GM18873 (cell line): ENCODE measurements around the gene VMP1.

Experiments
- ATAC-seq: cut with Tn5 transposase; IDR thresholded peaks from one replicate; pipeline ENCODE4 v1.9.1; 2021; ENCODE audit warnings: mild to moderate bottlenecking, moderate library complexity, moderate number of reproducible peaks; ENCODE audit not compliant: unreplicated experiment, low FRiP score

VMP1 gene

GRCh38 chr17:59702304-59702703 is 5.2 kb upstream of the VMP1 start:
- no peak for ATAC-seq

- no peak for ATAC-seq
Observed at GRCh38 chr17:59707971-59708430, 547 bp downstream of the VMP1 start.

GRCh38 chr17:59711936-59712335 is 4.5 kb downstream of the VMP1 start:
- no peak for ATAC-seq

- no peak for ATAC-seq
Observed at GRCh38 chr17:59712862-59713261, 5.4 kb downstream of the VMP1 start.

- ATAC-seq = no peak
Observed at GRCh38 chr17:59714255-59714654, 6.8 kb downstream of the VMP1 start.

DNA sequence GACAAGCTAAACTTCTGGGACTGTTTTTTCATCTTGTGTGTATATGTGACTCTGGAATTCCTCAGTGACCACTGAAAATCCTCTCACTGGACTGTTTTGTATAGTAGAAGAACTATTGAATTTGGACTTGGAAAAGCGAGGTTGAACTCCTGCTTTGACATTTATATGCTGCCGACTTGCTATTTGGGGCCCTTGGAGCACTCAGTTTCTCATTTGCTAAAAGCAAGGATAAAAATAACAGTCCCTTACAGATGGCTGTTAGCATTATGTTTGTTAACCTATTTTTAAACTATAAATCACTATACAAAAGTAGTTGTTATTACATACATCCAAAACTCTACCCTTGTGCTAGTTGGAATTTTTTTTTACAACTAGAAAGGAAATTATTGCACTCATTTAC is 9.0 kb downstream of the VMP1 start:
- ATAC-seq = no peak

GRCh38 chr17:59719526-59719925 is 12.1 kb downstream of the VMP1 start:
- ATAC-seq = no peak

DNA sequence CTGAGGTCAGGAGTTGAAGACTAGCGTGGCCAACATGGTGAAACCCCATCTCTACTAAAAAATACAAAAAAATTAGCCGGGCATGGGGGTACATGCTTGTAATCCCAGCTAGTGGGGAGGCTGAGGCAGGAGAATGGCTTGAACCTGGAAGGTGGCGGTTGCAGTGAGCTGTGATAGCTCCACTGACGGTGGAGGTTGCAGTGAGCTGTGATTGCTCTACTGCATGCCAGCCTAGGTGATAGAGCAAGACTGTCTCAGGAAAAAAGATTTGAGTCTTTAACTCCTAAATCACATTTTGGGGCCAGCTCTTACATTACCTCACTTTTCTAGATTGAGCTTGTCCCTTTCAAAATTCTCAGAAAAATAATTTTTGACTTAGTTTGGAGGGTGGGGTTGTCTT is 15.2 kb downstream of the VMP1 start:
- no peak for ATAC-seq

GRCh38 chr17:59723041-59723440 is 15.6 kb downstream of the VMP1 start:
- ATAC-seq = no peak

DNA sequence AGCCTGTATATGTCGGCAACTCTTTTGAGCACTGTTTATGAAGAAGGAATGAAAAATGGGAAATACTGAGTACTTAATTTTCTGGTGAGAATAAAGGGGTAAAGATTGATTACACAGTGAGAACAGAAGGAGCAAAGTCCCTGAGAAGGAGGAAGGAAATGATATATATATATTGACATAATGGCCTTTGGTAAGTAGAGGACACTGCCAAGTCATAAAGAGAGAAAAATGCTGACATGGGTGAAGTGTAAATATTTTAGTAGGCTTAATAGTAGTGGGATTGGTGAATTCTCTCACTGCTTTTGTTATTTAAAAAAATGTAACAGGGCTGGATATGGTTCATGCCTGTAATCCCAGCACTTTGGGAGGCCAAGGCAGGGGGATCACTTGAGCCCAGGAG is 16.2 kb downstream of the VMP1 start:
- no peak for ATAC-seq

DNA sequence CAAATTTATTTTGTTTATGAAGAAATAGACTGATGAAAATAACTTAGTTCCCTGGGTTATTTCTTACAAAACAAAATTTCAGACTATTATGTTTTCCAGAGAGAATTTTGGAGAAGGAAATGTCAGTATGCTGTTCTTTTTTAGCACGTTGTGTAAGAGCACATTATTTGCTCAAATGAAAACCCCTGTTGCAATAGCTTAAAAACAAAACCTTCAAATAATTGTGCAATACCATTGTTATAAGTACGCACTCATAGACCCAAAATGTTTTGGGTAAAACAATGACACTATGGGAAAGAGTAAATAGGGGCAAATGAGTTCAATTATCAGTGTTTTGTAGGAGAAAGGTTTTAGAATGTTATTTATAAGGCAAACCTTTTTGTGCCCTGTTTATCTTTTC is 18.2 kb downstream of the VMP1 start:
- ATAC-seq = no peak

DNA sequence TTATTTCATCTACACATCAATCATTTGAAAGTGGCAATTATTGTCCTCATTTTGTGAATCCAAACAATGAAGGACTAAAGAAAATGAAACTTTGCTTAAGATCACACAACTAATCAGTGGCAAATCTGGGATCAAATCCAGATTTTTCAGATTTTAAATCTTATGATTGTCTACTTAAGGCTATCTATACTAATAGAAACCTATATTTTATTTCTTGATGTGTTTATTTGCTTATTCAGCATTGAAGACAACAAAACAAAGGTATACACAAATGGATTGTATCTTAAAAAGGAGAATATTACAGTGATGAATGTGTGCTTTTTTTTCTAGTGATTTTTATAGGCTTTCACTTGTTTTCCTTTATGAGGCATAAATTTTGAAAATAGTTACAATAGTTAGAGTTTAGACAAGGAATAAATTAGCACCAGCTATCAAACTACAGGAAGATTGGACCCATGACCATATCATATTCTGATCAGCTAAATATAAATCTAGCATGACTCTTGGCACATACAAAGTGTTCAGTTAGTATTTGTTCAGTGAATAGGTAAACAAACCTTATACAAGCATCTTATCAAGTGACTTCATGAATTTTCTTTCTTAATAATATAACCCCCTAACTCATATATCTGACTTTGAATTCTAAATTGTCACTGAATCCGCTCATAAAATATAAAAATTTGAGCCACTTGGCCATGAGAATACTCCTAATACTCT is 20.5 kb downstream of the VMP1 start:
- ATAC-seq = no peak

DNA sequence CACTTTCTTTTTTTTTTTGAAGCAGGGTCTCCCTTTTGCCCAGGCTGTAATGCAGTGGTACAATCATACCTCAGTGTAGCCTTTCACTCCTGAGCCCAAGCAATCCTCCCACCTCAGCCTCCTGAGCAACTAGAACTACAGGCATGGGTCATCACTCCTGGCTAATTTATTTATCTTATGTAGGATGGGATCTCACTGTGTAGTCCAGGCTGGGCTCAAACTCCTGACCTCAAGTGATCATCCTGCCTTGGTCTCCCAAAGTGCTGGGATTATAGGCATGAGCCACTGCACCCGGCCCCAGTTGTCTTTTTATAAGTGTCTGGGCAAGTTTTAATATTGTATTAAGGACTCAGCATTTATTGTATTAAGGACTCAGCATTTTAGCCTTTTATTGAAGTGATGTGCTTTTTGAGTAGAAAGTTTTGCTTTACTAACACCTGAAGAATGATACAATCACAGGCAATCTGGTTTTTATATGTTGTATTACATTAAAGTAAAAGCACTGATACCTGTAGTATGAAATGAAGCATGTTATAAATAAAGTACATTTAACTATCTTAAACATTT is 22.9 kb downstream of the VMP1 start:
- ATAC-seq = no peak

DNA sequence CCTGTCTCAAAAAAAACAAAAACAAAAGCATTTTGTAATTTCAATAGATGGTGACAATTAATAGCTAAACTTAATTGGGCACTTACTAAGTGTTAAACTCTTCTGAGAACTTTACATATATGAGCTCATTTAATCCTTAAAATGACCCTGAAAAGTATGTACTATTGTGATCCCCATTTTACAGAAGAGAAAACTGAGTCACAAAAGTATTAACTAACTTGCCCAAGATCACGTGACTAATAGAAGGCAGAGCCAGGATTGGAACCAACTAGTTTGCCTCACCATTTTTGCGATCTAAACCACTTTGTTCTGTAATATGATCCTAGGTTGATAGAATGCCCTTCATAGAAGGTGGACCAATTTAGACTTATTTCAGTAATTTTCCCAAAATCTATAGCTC is 26.2 kb downstream of the VMP1 start:
- no peak for ATAC-seq

- no peak for ATAC-seq
Observed at GRCh38 chr17:59734226-59734625, 26.8 kb downstream of the VMP1 start.

DNA sequence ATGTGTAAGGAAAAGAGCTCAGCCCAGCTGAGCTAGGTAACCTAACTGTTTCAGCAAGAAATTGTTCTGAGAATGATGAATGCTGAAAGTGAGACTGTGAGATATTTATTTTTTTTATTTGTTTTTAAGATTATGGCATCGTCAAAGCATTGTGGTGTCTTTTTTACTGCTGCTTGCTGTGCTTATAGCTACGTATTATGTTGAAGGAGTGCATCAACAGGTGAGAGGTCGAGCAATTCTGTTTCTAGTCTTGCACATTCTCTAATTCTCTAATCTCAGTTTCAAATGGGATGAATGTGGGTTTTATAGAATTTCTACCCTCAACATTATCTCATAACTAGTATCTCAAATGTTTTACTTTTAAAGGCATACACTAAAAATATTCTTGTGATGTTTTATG is 29.9 kb downstream of the VMP1 start:
- no peak for ATAC-seq

- no peak for ATAC-seq
Observed at GRCh38 chr17:59743842-59744241, 36.4 kb downstream of the VMP1 start.

GRCh38 chr17:59745040-59745439 is 37.6 kb downstream of the VMP1 start:
- no peak for ATAC-seq

- no peak for ATAC-seq
Observed at GRCh38 chr17:59746849-59747445, 39.5 kb downstream of the VMP1 start.

DNA sequence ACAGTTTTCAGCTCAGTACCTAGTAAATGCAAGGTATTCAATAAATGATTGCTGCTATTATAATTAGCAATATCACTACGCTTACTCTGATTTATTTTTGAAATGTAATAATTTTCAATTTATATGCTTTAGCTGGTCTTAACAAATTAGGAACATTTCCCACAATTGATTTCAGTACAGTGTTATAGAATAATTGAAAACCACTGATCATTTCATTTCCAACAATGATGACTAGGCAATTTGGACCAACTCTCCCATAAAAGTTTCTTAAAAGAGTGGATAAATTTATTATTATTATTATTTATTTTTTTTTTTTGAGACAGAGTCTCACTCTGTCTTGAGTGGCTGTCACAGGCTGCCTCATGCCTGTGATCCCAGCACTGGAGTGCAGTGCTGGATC is 41.1 kb downstream of the VMP1 start:
- ATAC-seq = no peak

DNA sequence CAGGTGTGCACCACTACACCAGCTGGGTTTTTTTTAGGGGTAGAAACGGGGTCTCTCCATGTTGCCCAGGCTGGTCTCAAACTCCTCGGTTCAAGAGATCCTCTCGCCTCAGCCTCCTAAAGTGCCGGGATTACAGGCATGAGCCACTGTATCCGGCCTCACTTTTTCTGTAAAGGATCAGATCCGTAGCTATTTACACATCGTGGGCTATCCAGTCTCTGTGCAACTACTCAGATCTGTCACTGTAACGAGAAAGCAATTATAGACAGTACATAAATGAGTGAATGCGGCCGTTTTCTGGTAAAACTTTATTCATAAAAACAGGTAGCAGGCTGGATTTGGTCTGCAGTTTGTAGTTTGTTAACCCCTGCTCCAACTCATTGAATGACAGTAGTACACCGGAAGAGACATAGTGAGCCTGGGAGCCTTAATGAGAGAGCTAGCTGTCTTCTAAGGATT is 44.5 kb downstream of the VMP1 start:
- no peak for ATAC-seq

DNA sequence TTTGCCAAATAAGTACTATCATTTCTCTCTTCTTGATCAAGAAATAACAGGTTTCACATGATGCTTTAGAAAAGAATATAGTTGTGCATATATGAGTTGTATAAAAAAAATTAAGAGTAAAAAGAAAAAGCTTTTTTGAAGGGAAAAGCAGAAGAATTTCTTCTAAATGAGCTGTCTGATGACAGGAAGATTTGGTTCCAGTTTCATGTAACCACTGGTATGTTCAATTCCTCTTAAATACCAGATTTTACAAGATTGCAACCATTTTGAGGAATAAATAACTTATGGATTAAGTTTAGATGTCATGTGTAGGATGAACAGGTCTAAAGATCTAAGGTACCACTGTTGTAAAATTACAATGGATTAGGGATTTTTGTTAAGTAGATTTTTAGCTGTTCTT is 45.0 kb downstream of the VMP1 start:
- no peak for ATAC-seq
